ENCODE data around the gene MRPL39.

DNA sequence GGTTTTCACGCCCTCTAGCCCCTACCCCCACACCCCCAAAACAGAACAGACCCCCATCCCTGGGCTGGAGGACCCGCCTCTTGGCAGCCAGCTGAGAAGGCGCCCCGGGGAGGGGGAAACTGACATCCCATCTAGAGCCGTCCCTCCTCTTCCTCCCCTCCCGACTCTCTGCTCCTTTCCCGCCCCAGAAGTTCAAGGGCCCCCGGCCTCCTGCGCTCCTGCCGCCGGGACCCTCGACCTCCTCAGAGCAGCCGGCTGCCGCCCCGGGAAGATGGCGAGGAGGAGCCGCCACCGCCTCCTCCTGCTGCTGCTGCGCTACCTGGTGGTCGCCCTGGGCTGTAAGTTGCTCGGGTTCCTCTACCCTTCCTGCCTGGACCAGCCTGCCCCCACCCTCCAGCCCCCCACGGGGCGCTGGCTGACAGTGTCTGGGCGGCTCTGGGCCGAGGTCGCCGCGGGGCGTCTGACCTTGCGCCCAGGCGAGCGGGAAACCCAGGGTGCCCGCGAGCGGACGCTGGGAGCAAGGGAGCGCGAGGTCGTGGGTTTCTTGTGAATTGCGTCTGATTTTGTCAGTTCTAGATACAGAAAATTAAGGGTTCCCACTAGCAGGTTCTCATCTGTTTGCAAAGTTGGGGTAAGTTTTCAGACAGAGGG, 32.4 kb upstream of the MRPL39 start:
- TF ChIP-seq, protein P1, sequence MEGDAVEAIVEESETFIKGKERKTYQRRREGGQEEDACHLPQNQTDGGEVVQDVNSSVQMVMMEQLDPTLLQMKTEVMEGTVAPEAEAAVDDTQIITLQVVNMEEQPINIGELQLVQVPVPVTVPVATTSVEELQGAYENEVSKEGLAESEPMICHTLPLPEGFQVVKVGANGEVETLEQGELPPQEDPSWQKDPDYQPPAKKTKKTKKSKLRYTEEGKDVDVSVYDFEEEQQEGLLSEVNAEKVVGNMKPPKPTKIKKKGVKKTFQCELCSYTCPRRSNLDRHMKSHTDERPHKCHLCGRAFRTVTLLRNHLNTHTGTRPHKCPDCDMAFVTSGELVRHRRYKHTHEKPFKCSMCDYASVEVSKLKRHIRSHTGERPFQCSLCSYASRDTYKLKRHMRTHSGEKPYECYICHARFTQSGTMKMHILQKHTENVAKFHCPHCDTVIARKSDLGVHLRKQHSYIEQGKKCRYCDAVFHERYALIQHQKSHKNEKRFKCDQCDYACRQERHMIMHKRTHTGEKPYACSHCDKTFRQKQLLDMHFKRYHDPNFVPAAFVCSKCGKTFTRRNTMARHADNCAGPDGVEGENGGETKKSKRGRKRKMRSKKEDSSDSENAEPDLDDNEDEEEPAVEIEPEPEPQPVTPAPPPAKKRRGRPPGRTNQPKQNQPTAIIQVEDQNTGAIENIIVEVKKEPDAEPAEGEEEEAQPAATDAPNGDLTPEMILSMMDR (IDR thresholded peaks at IDR 0.05), result peak in 2 of 6 experiments; percentile 15 to 30
- TF ChIP-seq POLR2A (IDR thresholded peaks at IDR 0.05) (peak in 1 of 4 donors; percentile 6), POLR2AphosphoS5 (IDR thresholded peaks at IDR 0.05) (no peak)

Measured in upper lobe of left lung (tissue), 4 donors.